PC-9 (cell line): ENCODE data around the gene COPG1.

ENCODE experiments used
- CTCF ChIP-seq: fragments of 200-600 bp; sonication (generic); conservative IDR thresholded peaks from 2 replicates; pipeline ENCODE4 v1.6.1; 2017; ENCODE audit warnings: mixed run types, antibody characterized with exemption, mild to moderate bottlenecking, moderate library complexity
- EZH2 ChIP-seq: fragments of 200-600 bp; sonication (generic); IDR thresholded peaks from 2 replicates; pipeline ENCODE4 v1.8.0; 2017; ENCODE audit warnings: antibody characterized with exemption, low read depth

- no peak for TF ChIP-seq CTCF
- no peak for TF ChIP-seq EZH2
These were observed 63.9 kb downstream of the COPG1 start for GRCh38 chr3:129313415-129313664.
